Measurements from ENCODE around the gene CCNDBP1. TPM values are rescaled to one million over a fixed set of nuclear protein-coding genes. Genes with fewer than 3 reads are reported as not detected.

Gene CCNDBP1
- total and polyA plus RNA-seq, 2 experiments from 2014 or later: 23.9 to 33.5 TPM

DNA sequence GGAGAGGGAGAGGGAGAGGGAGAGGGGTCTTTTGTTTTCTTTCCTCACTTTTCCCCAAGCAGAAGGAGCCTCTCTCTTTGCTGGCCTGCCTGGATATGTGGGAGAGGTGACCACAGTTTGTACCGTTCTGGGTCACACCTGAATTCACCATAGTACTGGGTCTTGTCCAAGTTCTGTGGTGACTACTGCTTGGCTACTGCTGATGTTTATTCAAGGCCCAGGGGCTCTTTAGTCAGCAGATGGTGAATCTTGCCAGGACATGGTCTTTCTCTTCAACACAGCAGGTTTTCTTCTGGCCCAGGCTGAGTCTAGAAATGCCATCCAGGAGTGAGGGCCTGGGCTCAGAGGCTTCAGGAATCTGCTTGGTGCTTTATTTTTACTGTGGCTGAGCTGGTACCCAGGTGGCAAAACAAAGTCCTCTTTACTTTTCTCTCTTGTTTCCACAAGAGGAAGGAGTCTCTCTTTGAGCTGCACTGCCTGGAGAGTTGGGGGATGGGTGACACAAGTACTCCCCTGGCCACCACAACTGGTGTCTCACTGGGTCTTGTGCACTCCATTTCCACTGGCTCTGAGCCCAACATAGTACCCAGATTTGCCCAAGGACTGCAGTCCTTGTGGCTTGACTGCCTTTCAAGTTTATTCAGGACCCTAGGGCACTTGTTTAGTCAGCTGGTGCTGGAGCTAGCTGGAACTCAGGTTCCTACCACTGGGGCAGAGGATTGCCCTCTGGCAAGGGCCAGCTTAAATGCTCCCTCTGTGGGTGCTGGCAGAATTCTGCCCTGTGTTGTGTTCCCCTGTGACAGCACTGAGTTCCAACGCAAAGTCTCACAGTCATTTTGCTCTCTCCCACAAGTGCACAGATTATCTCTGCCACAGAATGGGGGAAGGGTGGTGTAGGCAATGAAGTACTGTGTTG lies 16.8 kb upstream of the CCNDBP1 start:
- Histone ChIP-seq H3K4me2 (no peak overlapping the region), H3K4me3 (no peak overlapping the region), H3K36me3 (ENCODE audit: insufficient read depth) (peaks cover 4% of the 10 kb centered on the region), H4K20me1 (replicated peaks; ENCODE audit: insufficient read depth) (no peaks in the 10 kb centered on the region), H3K4me1 (ENCODE audit: insufficient read depth) (peaks cover 5% of the 10 kb centered on the region; the same call in 1 of the 2 replicates), H3K79me2 (replicated peaks; ENCODE audit: insufficient read depth) (no peaks in the 10 kb centered on the region), H3K9me2 (ENCODE audit: insufficient read depth) (no peaks in the 10 kb centered on the region), H3F3A (replicated peaks; ENCODE audit: low read depth) (no peaks in the 10 kb centered on the region), H3K27ac (ENCODE audit: low read depth) (no peak overlapping the region), H2AFZ (no peak overlapping the region), H3K27me3 (ENCODE audit: insufficient read depth) (no peaks in the 10 kb centered on the region)
- Mint-ChIP-seq H3K4me3 (no peak overlapping the region), H3K27me3 (ENCODE audit: insufficient read depth, low read depth, poor library complexity) (peaks cover 3% of the 10 kb centered on the region), H3K36me3 (ENCODE audit: low read depth) (peaks cover 40% of the 10 kb centered on the region), H3K27ac (no peak overlapping the region), H3K4me1 (peaks cover 6% of the 10 kb centered on the region; the same call in 1 of the 3 replicates), H3K9me3 (peaks cover 30% of the 10 kb centered on the region)
- no peak for ATAC-seq
- TF ChIP-seq, protein P1, sequence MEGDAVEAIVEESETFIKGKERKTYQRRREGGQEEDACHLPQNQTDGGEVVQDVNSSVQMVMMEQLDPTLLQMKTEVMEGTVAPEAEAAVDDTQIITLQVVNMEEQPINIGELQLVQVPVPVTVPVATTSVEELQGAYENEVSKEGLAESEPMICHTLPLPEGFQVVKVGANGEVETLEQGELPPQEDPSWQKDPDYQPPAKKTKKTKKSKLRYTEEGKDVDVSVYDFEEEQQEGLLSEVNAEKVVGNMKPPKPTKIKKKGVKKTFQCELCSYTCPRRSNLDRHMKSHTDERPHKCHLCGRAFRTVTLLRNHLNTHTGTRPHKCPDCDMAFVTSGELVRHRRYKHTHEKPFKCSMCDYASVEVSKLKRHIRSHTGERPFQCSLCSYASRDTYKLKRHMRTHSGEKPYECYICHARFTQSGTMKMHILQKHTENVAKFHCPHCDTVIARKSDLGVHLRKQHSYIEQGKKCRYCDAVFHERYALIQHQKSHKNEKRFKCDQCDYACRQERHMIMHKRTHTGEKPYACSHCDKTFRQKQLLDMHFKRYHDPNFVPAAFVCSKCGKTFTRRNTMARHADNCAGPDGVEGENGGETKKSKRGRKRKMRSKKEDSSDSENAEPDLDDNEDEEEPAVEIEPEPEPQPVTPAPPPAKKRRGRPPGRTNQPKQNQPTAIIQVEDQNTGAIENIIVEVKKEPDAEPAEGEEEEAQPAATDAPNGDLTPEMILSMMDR (conservative IDR thresholded peaks at IDR 0.05; ENCODE audit: low read depth in 2 of 2): no peak
- no peak for TF ChIP-seq EZH2 (IDR thresholded peaks at IDR 0.05; ENCODE audit: low read depth, unreplicated experiment)
- no peak for TF ChIP-seq ZNF331 (CRISPR knock-in tag; IDR thresholded peaks at IDR 0.05; ENCODE audit: low read depth)
- no peak for TF ChIP-seq POLR2AphosphoS5 (IDR thresholded peaks at IDR 0.05; ENCODE audit: low read depth)
- no peak for TF ChIP-seq ZNF114 (CRISPR knock-in tag; IDR thresholded peaks at IDR 0.05)
- TF ChIP-seq, protein P2, sequence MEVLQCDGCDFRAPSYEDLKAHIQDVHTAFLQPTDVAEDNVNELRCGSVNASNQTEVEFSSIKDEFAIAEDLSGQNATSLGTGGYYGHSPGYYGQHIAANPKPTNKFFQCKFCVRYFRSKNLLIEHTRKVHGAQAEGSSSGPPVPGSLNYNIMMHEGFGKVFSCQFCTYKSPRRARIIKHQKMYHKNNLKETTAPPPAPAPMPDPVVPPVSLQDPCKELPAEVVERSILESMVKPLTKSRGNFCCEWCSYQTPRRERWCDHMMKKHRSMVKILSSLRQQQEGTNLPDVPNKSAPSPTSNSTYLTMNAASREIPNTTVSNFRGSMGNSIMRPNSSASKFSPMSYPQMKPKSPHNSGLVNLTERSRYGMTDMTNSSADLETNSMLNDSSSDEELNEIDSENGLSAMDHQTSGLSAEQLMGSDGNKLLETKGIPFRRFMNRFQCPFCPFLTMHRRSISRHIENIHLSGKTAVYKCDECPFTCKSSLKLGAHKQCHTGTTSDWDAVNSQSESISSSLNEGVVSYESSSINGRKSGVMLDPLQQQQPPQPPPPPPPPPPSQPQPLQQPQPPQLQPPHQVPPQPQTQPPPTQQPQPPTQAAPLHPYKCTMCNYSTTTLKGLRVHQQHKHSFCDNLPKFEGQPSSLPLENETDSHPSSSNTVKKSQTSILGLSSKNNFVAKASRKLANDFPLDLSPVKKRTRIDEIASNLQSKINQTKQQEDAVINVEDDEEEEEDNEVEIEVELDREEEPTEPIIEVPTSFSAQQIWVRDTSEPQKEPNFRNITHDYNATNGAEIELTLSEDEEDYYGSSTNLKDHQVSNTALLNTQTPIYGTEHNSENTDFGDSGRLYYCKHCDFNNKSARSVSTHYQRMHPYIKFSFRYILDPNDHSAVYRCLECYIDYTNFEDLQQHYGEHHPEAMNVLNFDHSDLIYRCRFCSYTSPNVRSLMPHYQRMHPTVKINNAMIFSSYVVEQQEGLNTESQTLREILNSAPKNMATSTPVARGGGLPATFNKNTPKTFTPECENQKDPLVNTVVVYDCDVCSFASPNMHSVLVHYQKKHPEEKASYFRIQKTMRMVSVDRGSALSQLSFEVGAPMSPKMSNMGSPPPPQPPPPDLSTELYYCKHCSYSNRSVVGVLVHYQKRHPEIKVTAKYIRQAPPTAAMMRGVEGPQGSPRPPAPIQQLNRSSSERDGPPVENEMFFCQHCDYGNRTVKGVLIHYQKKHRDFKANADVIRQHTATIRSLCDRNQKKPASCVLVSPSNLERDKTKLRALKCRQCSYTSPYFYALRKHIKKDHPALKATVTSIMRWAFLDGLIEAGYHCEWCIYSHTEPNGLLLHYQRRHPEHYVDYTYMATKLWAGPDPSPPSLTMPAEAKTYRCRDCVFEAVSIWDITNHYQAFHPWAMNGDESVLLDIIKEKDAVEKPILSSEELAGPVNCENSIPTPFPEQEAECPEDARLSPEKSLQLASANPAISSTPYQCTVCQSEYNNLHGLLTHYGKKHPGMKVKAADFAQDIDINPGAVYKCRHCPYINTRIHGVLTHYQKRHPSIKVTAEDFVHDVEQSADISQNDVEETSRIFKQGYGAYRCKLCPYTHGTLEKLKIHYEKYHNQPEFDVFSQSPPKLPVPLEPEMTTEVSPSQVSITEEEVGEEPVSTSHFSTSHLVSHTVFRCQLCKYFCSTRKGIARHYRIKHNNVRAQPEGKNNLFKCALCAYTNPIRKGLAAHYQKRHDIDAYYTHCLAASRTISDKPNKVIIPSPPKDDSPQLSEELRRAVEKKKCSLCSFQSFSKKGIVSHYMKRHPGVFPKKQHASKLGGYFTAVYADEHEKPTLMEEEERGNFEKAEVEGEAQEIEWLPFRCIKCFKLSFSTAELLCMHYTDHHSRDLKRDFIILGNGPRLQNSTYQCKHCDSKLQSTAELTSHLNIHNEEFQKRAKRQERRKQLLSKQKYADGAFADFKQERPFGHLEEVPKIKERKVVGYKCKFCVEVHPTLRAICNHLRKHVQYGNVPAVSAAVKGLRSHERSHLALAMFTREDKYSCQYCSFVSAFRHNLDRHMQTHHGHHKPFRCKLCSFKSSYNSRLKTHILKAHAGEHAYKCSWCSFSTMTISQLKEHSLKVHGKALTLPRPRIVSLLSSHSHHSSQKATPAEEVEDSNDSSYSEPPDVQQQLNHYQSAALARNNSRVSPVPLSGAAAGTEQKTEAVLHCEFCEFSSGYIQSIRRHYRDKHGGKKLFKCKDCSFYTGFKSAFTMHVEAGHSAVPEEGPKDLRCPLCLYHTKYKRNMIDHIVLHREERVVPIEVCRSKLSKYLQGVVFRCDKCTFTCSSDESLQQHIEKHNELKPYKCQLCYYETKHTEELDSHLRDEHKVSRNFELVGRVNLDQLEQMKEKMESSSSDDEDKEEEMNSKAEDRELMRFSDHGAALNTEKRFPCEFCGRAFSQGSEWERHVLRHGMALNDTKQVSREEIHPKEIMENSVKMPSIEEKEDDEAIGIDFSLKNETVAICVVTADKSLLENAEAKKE (CRISPR knock-in tag; IDR thresholded peaks at IDR 0.05): no peak
- no peak for TF ChIP-seq JUNB (IDR thresholded peaks at IDR 0.05; ENCODE audit: unreplicated experiment)
- TF ChIP-seq, protein P3, sequence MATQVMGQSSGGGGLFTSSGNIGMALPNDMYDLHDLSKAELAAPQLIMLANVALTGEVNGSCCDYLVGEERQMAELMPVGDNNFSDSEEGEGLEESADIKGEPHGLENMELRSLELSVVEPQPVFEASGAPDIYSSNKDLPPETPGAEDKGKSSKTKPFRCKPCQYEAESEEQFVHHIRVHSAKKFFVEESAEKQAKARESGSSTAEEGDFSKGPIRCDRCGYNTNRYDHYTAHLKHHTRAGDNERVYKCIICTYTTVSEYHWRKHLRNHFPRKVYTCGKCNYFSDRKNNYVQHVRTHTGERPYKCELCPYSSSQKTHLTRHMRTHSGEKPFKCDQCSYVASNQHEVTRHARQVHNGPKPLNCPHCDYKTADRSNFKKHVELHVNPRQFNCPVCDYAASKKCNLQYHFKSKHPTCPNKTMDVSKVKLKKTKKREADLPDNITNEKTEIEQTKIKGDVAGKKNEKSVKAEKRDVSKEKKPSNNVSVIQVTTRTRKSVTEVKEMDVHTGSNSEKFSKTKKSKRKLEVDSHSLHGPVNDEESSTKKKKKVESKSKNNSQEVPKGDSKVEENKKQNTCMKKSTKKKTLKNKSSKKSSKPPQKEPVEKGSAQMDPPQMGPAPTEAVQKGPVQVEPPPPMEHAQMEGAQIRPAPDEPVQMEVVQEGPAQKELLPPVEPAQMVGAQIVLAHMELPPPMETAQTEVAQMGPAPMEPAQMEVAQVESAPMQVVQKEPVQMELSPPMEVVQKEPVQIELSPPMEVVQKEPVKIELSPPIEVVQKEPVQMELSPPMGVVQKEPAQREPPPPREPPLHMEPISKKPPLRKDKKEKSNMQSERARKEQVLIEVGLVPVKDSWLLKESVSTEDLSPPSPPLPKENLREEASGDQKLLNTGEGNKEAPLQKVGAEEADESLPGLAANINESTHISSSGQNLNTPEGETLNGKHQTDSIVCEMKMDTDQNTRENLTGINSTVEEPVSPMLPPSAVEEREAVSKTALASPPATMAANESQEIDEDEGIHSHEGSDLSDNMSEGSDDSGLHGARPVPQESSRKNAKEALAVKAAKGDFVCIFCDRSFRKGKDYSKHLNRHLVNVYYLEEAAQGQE (IDR thresholded peaks at IDR 0.05; ENCODE audit: unreplicated experiment): no peak
- TF ChIP-seq, protein P4, sequence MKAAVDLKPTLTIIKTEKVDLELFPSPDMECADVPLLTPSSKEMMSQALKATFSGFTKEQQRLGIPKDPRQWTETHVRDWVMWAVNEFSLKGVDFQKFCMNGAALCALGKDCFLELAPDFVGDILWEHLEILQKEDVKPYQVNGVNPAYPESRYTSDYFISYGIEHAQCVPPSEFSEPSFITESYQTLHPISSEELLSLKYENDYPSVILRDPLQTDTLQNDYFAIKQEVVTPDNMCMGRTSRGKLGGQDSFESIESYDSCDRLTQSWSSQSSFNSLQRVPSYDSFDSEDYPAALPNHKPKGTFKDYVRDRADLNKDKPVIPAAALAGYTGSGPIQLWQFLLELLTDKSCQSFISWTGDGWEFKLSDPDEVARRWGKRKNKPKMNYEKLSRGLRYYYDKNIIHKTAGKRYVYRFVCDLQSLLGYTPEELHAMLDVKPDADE (IDR thresholded peaks at IDR 0.05): no peak
- no peak for TF ChIP-seq CREB1 (CRISPR knock-in tag; IDR thresholded peaks at IDR 0.05; ENCODE audit: low read depth)
- no peak for TF ChIP-seq NANOG (IDR thresholded peaks at IDR 0.05; ENCODE audit: borderline replicate concordance)
- no peak for TF ChIP-seq STAT1 (IDR thresholded peaks at IDR 0.05; ENCODE audit: unreplicated experiment)
- no peak for TF ChIP-seq EZH2phosphoT487 (IDR thresholded peaks at IDR 0.05; ENCODE audit: unreplicated experiment)
- DNase-seq (ENCODE audit: low spot score): peak; percentile 2
